ENCODE data around the gene FUT6. TPM values are rescaled to one million over a fixed set of nuclear protein-coding genes. Genes with fewer than 3 reads are reported as not detected.

The FUT6 gene
- total RNA-seq, 6 experiments from 2014 or later = not detected

GRCh38 chr19:5803752-5804515 is 35.6 kb downstream of the FUT6 start:
- H3K4me1 Mint-ChIP-seq (ENCODE audit: low read depth) = peaks cover 12% of the 10 kb centered on the region; the same call in 1 of the 2 replicates
- no peaks in the 10 kb centered on the region for H3K9me3 Mint-ChIP-seq
- TF ChIP-seq CTCF (IDR thresholded peaks at IDR 0.05) = peak; percentile 93
- H3K27ac Mint-ChIP-seq = no peak overlapping the region
- DNase-seq = peak; percentile 73
- no peaks in the 10 kb centered on the region for H3K36me3 Mint-ChIP-seq (ENCODE audit: low read depth)
- peak overlapping the region; percentile 69 for H3K4me3 Mint-ChIP-seq
- H3K27me3 Mint-ChIP-seq (ENCODE audit: insufficient read depth) = peaks cover 28% of the 10 kb centered on the region

- H3K4me3 Mint-ChIP-seq = peak overlapping the region; percentile 69
- peaks cover 29% of the 10 kb centered on the region for H3K27me3 Mint-ChIP-seq (ENCODE audit: insufficient read depth)
- H3K4me1 Mint-ChIP-seq (ENCODE audit: low read depth) = peaks cover 12% of the 10 kb centered on the region; the same call in 1 of the 2 replicates
- H3K36me3 Mint-ChIP-seq (ENCODE audit: low read depth) = no peaks in the 10 kb centered on the region
- no peak for DNase-seq
- no peak overlapping the region for H3K27ac Mint-ChIP-seq
- no peaks in the 10 kb centered on the region for H3K9me3 Mint-ChIP-seq
- TF ChIP-seq CTCF (IDR thresholded peaks at IDR 0.05) = no peak
Observed at GRCh38 chr19:5803441-5803751, 36.1 kb downstream of the FUT6 start.

- Mint-ChIP-seq H3K27ac (no peak overlapping the region), H3K4me3 (peak overlapping the region; percentile 41; the same call in 1 of the 2 replicates), H3K27me3 (ENCODE audit: insufficient read depth) (peaks cover 27% of the 10 kb centered on the region)
Observed at GRCh38 chr19:5801796-5802619, 37.5 kb downstream of the FUT6 start.

GRCh38 chr19:5800361-5801270 is 38.9 kb downstream of the FUT6 start:
- DNase-seq = no peak
- no peak for TF ChIP-seq CTCF (IDR thresholded peaks at IDR 0.05)
- H3K27me3 Mint-ChIP-seq (ENCODE audit: insufficient read depth) = peaks cover 20% of the 10 kb centered on the region
- H3K36me3 Mint-ChIP-seq (ENCODE audit: low read depth) = no peaks in the 10 kb centered on the region
- no peak overlapping the region for H3K27ac Mint-ChIP-seq
- H3K4me3 Mint-ChIP-seq = no peak overlapping the region
- H3K9me3 Mint-ChIP-seq = no peaks in the 10 kb centered on the region
- H3K4me1 Mint-ChIP-seq (ENCODE audit: low read depth) = peaks cover 12% of the 10 kb centered on the region; the same call in 1 of the 2 replicates

More at GRCh38 chr19:5801796-5802619, 37.5 kb downstream of the FUT6 start:
- Mint-ChIP-seq H3K36me3 (ENCODE audit: low read depth) (no peaks in the 10 kb centered on the region), H3K4me1 (ENCODE audit: low read depth) (peaks cover 12% of the 10 kb centered on the region; the same call in 1 of the 2 replicates), H3K9me3 (no peaks in the 10 kb centered on the region)
- DNase-seq = peak; percentile 13
- TF ChIP-seq CTCF (IDR thresholded peaks at IDR 0.05) = no peak
